ENCODE measurements around the gene PRM1.

GRCh38 chr16:11239644-11240632 is 41.2 kb downstream of the PRM1 start:
- TF ChIP-seq POLR2A (IDR thresholded peaks at IDR 0.05; ENCODE audit: low read length) = no peak
- no peak for TF ChIP-seq CTCF (IDR thresholded peaks at IDR 0.05)
- no peak for TF ChIP-seq SMC3 (IDR thresholded peaks at IDR 0.05)
- TF ChIP-seq ELK1 (IDR thresholded peaks at IDR 0.05; ENCODE audit: low read depth, low read length) = no peak
- no peak for TF ChIP-seq MAX (IDR thresholded peaks at IDR 0.05)
- TF ChIP-seq CEBPB (IDR thresholded peaks at IDR 0.05) = no peak
- no peak for TF ChIP-seq CBX2 (IDR thresholded peaks at IDR 0.05; ENCODE audit: borderline replicate concordance, low read depth)
- no peak for TF ChIP-seq EP300 (IDR thresholded peaks at IDR 0.05)
- no peak for TF ChIP-seq E2F6 (IDR thresholded peaks at IDR 0.05; ENCODE audit: borderline replicate concordance, low read depth)
- no peak for TF ChIP-seq RFX5 (IDR thresholded peaks at IDR 0.05)
- TF ChIP-seq MYC (IDR thresholded peaks at IDR 0.05; ENCODE audit: borderline replicate concordance, low read length) = no peak
- no peak for TF ChIP-seq FOSB (CRISPR knock-in tag; IDR thresholded peaks at IDR 0.05)
